HG02588 (cell line): ENCODE results near the gene TEX53.

ENCODE experiments used
- ATAC-seq: cut with Tn5 transposase; IDR thresholded peaks from one replicate; pipeline ENCODE4 v1.9.1; 2021; ENCODE audit warnings: mild to moderate bottlenecking, moderate library complexity; ENCODE audit not compliant: unreplicated experiment

TEX53 gene

GRCh38 chr9:114680259-114681001 is 22.8 kb upstream of the TEX53 start:
- no peak for ATAC-seq

DNA sequence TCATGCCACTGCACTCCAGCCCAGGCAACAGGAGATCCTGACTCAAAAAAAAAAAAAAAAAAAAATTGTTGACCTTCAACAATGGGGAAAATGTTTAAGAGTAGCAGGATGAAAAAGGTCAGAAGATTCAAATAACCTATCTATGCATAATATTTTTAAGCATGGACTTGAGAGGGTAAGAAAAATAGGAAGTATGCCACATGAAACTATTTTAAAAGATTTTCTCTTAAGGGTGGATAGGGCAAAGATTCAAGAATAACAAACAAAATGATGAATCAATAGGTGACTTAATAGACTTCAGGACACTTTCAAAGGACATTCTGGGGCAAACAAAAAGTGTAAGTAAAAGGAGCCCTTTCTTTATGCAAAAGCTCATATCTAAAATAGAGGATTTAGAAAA is 21.2 kb upstream of the TEX53 start:
- ATAC-seq = no peak

DNA sequence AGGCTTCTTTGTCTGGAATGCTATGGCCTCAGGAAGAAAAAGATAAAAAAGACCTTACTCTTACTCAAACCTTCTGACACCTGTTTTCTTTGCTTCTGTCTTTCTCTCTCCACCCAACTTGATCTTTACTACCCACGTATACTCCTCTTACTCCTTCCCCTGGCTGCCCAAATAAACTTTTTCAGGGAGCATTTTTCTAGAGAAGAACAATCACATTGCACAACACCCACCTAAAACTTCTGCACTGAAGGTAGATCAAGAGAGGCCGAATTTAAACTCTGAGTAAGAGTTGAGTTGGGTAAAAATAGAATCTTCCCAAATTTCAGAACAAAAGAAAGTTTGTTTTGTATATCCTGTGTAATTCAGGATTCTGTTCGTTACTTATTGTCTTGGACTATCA is 20.5 kb upstream of the TEX53 start:
- ATAC-seq = no peak

GRCh38 chr9:114677418-114677817 is 19.8 kb upstream of the TEX53 start:
- ATAC-seq = no peak

DNA sequence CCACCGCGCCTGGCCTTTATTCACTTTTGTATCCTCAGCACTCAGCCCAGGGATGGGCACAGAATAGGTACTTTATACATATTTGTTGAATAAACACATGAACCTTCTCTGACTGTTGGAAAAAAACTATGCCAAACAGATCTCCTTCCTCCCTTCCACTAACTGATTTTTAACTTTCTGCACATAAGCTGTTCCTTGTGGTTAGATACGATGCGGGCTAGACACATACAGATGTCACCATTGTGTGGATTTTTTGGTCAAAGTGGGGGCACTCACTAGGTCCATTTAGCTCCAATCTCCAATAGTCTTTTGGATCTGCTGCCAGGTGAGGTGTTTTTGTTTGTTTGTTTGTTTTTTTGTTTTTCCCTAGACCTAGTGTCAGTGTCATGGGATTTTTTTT is 19.3 kb upstream of the TEX53 start:
- ATAC-seq = no peak

DNA sequence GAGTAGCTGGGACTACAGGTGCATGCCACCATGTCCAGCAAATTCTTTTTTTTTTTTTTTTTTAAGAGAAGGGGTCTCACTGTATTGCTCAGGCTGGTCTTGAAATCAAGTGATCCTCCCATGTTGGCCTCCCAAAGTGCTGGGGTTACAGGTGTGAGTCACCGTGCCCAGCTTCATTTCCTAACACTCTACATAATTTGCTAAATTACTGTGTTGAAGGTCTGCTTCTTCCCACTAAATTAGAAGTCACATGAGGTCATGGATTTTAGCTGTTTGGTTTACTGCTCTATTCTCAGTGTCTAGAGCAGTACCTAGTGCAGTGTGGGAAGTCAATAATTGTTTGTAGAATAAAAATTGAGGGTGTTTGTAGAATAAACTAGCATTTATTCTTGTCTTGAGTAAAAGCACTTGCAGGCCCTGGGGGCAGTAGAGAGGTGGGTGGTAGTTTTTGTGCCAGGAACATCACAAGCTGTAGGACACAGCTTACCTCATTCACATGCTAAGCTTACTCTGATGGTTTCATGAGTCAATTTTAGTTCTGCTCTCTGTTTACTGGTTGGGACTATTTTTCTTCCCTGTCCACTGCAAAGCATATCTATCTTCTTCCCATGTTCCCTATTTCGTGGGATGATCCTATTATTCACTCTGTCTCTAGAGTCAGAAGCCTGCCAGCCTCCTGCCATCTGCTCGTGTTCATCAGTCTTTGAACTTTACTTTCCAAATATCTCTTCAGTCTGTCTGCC is 17.4 kb upstream of the TEX53 start:
- no peak for ATAC-seq

DNA sequence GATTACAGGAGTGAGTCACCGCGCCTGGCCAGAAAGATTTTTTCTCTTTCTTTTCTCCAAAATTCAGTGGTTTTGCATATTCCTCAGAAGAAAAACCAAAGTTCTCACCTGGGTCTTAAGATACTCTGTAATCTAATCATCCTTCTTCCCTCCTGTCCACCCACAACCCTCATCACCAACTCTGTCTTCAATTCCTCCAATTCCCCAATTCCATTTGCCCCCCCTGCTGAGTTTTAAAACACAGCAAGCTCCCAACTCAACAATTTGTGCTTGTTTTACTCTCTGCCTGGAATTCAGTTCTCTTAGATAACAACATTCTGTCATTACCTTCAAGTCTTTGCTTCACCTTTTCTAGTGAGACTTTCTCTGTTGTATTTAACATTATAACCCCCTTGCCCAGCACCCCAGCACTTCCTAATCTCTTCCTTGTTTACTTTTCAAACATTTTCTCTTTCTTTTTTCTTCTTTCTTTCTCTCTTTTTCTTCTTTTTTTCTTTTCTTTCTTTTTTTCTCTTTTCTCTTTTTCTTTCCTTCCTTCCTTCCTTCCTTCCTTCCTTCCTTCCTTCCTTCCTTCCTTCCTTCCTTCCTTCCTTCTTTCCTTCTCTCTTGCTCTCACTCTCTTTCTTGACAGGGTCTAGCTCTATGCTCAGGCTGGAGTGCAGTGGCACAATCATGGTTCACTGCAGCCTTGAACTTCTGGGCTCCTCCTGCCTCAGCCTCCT is 16.6 kb upstream of the TEX53 start:
- ATAC-seq = no peak

DNA sequence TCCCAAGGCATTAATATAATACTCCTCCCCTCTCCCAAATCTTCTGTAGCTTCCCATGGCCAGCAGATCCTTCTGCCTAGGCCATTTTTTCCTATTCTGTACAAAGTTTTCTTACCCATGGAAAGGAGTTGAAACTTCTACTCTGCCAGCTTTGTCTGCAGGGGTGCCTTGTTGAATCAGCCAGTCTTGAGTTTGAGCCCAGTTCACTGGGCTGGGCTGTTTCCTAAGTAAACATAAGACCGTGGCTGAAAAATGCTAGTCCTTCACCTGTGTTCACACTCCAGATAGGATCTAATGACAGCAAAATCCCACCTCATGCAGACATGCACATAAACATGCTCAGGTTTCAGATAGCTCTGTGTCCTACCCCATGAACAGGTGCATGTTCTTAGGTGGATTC is 14.0 kb upstream of the TEX53 start:
- ATAC-seq = no peak

DNA sequence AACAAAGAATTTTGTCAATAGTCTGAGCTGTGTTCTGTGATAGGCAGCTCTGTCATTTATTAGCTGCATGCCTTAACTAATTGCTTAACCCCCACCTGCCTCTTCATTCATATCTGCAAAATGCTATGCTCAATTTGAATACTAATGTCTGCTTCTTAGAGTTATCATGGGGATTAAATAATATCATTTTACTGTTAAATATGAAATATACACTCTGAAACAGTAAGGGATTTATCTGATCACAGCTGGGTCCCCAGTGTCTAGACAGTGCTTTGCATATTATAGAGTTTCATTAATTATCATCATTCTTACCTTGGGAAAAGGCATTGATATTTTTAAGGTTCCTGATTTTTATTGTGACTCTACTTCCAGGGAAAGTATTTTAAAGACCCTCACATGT is 12.4 kb upstream of the TEX53 start:
- ATAC-seq = no peak

DNA sequence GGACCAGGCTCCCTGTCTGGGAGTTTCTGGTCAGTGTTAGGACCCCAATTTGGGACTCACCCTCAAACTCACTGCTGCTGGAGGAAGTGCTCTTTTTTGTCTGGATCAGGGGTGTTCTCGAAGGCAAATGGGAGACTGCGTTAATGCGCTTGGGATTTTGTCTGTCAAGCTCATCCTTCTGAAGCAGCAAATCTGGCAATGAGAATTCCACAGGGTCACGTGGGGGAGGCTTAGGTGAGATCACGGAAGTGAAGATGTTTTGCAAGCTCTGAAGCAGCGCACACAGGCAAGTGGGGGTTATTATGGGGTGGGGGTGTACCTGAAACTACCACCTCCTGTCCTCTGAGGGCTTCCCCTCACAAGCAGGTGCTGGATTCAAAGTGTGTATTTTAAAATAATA is 10.5 kb upstream of the TEX53 start:
- no peak for ATAC-seq

- ATAC-seq = no peak
Observed at GRCh38 chr9:114666851-114667250, 9.2 kb upstream of the TEX53 start.

DNA sequence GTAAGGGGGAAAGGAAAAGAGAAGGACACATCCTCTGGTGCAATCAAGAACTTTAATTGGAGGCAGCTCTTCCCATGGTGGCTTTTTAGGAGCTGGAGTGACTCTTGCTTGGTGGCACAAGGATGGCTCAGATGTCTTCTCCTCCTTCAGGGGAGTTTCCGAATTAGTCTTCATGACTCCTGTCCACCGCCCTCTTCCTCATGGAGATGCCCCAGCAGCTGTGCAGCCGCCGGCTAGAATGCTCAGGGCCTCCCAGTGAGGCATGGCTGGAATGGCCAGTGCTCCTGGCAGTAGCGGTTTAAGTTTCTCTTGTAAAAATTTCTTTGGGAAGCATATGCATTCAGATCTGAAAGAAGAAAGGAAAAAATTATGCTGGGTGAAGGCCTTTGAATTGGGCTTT is 8.8 kb upstream of the TEX53 start:
- no peak for ATAC-seq

GRCh38 chr9:114664181-114664580 is 6.6 kb upstream of the TEX53 start:
- no peak for ATAC-seq

GRCh38 chr9:114662081-114662989 is 4.7 kb upstream of the TEX53 start:
- peak; percentile 68 for ATAC-seq

DNA sequence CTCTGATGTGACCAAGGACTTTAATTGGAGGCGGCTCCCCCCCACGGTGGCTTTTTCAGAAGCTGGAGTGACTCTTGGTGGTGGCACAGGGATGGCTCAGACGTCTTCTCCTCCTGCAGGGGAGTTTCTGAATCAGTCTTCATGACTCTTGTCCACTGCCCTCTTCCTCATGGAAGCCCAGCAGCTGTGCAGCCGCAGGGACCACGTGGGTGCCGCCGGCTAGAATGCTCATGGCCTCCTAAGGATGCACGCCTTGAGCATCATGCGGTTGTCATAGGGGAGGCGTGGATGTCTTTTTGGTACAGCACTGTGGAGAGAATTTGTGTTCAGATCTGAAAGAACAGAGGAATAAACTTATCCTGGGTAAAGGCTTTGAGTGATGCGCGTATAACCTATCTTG is 1.3 kb downstream of the TEX53 start:
- ATAC-seq = no peak

GRCh38 chr9:114655689-114656088 is 1.9 kb downstream of the TEX53 start:
- ATAC-seq = no peak

GRCh38 chr9:114653556-114654159 is 3.9 kb downstream of the TEX53 start:
- no peak for ATAC-seq

- ATAC-seq = no peak
Observed at GRCh38 chr9:114652776-114653555, 4.6 kb downstream of the TEX53 start.

- ATAC-seq = no peak
Observed at GRCh38 chr9:114643896-114644295, 13.7 kb downstream of the TEX53 start.

GRCh38 chr9:114643001-114643400 is 14.6 kb downstream of the TEX53 start:
- ATAC-seq = no peak
